ENCODE data around the gene RPAP3. TPM values are rescaled to one million over a fixed set of nuclear protein-coding genes. Genes with fewer than 3 reads are reported as not detected.

RPAP3 gene
- total and polyA plus RNA-seq, 2 of the 4 experiments (the other 2 are of a cell fraction), result 10.6 to 13.4 TPM

DNA sequence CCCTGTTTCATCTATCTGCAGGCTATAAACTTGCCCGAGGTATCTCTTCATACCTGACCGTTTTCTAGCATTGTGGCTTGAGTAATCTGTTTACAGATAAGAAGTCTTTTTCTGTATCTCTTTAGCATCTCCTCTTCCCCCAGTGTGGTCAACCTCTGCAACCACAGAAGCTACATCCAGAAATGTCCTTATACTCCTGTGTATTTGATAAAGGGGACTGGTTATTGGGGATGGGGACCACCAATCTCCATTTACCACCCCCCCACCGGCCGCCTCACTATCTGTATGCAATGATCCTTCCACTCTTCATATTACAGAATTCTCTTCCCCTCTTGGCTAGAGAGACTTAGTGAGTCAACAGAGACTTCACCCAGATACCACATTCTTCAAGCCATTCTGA is 3.4 kb upstream of the RPAP3 start:
- H3K27ac ChIP-seq (ENCODE audit: insufficient read depth, low read length), result no peak overlapping the region
- ChIA-PET POLR2A (ENCODE audit: unreplicated experiment) (no interaction called here), CTCF (interaction anchor here (0.6 kb wide), 1 partner anchor 12 kb away, joined by 5 read pairs; no protein-coding TSS in a partner anchor)
- peaks cover 6% of the 10 kb centered on the region; the same call in 1 of the 2 replicates for H3K9me1 ChIP-seq (ENCODE audit: insufficient read depth, low read length)
- no peak overlapping the region for H3K14ac ChIP-seq (replicated peaks; ENCODE audit: low read depth, low read length)
- no peak overlapping the region for H2AFZ ChIP-seq (replicated peaks; ENCODE audit: low read length, poor library complexity)
- no peak overlapping the region for H3K4ac ChIP-seq (ENCODE audit: low read depth, low read length)
- no peak overlapping the region for H4K8ac ChIP-seq (ENCODE audit: low read depth in 2 of 2, low read length in 2 of 2)
- H2BK15ac ChIP-seq (ENCODE audit: low read depth, low read length), result no peak overlapping the region
- no peak for ATAC-seq (ENCODE audit: low read depth)
- in situ Hi-C loops (cut with MboI; ENCODE audit: low sequenced_read_pairs) (no loop called here), dilution Hi-C loops (cut with HindIII; ENCODE audit: low sequenced_read_pairs, unreplicated experiment) (no loop called here), intact Hi-C loops (cut with micrococcal nuclease) (no loop called here)
- no peaks in the 10 kb centered on the region; the same call in 1 of the 2 replicates for H3K4me1 ChIP-seq (ENCODE audit: control insufficient read depth, insufficient read depth, low read length)
- H2BK20ac ChIP-seq (ENCODE audit: low read depth, low read length), result no peak overlapping the region
- DNase-seq, result peak; percentile 11
- H3K4me2 ChIP-seq (ENCODE audit: low read depth, low read length), result no peak overlapping the region
- H3K79me1 ChIP-seq (ENCODE audit: low read depth in 1 of 2, low read length in 2 of 2), result peaks cover 11 to 21% of the 10 kb centered on the region in 2 experiments; a peak in 3 of 4 replicates
- H3K9me3 ChIP-seq (ENCODE audit: control insufficient read depth, insufficient read depth, low read length), result no peaks in the 10 kb centered on the region
- no peak overlapping the region for H3K56ac ChIP-seq (ENCODE audit: extremely low read depth, insufficient read depth, low read length)
- H2BK5ac ChIP-seq (ENCODE audit: low read depth, low read length, poor library complexity, severe bottlenecking), result no peak overlapping the region
- H2AK9ac ChIP-seq (replicated peaks; ENCODE audit: low read depth, low read length, poor library complexity), result no peak overlapping the region
- no peaks in the 10 kb centered on the region for H3K27me3 ChIP-seq (ENCODE audit: control insufficient read depth, insufficient read depth, low read length)
- no peak overlapping the region for H2AK5ac ChIP-seq (ENCODE audit: low read depth, low read length)
- H3K18ac ChIP-seq (ENCODE audit: low read depth, low read length), result no peak overlapping the region
- H3K36me3 ChIP-seq (ENCODE audit: control insufficient read depth, insufficient read depth, low read length), result no peaks in the 10 kb centered on the region
- H3K9ac ChIP-seq (ENCODE audit: low read depth, low read length), result no peak overlapping the region
- TF ChIP-seq CTCF (conservative IDR thresholded peaks at IDR 0.05; ENCODE audit: low read depth, low read length) (no peak), RCOR1 (IDR thresholded peaks at IDR 0.05; ENCODE audit: insufficient replicate concordance, low read length) (no peak), NFE2L2 (IDR thresholded peaks at IDR 0.05; ENCODE audit: low read depth, low read length) (no peak), MXI1 (IDR thresholded peaks at IDR 0.05; ENCODE audit: borderline replicate concordance, low read depth, low read length) (no peak), BHLHE40 (IDR thresholded peaks at IDR 0.05; ENCODE audit: low read depth, low read length) (no peak), MAZ (IDR thresholded peaks at IDR 0.05; ENCODE audit: borderline replicate concordance, low read depth, low read length) (no peak), POLR2A (IDR thresholded peaks at IDR 0.05; ENCODE audit: low read depth, low read length) (no peak), ELK1 (IDR thresholded peaks at IDR 0.05; ENCODE audit: borderline replicate concordance, low read depth, low read length) (no peak), CEBPB (IDR thresholded peaks at IDR 0.05; ENCODE audit: low read depth, low read length) (no peak), MAFK (IDR thresholded peaks at IDR 0.05; ENCODE audit: low read depth, low read length) (no peak), RFX5 (IDR thresholded peaks at IDR 0.05; ENCODE audit: low read depth, low read length) (no peak), FOS (IDR thresholded peaks at IDR 0.05; ENCODE audit: low read depth, low read length) (no peak), RAD21 (IDR thresholded peaks at IDR 0.05; ENCODE audit: low read length) (no peak), CHD1 (IDR thresholded peaks at IDR 0.05; ENCODE audit: low read depth, low read length) (no peak), SMC3 (IDR thresholded peaks at IDR 0.05; ENCODE audit: low read depth, low read length) (no peak)
- TF ChIP-seq, protein P1, sequence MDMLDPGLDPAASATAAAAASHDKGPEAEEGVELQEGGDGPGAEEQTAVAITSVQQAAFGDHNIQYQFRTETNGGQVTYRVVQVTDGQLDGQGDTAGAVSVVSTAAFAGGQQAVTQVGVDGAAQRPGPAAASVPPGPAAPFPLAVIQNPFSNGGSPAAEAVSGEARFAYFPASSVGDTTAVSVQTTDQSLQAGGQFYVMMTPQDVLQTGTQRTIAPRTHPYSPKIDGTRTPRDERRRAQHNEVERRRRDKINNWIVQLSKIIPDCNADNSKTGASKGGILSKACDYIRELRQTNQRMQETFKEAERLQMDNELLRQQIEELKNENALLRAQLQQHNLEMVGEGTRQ (IDR thresholded peaks at IDR 0.05; ENCODE audit: low read depth, low read length), result no peak
- no CpG with 5 or more reads among the region's 4 CpGs for WGBS, 2 experiments (ENCODE audit: extremely low coverage in 2 of 2, insufficient read length in 1 of 2)
- H4K5ac ChIP-seq (ENCODE audit: low read depth, low read length), result no peak overlapping the region
- BruUV-seq (replicated peaks), result no TSS peak
- no peak overlapping the region for H3K4me3 ChIP-seq (ENCODE audit: insufficient read depth, low read depth, low read length)
- no peaks in the 10 kb centered on the region for H4K20me1 ChIP-seq (ENCODE audit: insufficient read depth, low read length)
- no peak overlapping the region for H3K23ac ChIP-seq (ENCODE audit: low read depth, low read length)
- H4K91ac ChIP-seq (ENCODE audit: insufficient read depth, low read depth, low read length), result no peak overlapping the region
- no peak overlapping the region for H2BK120ac ChIP-seq (ENCODE audit: low read depth, low read length)
